ENCODE data around the gene LDLR. TPM values are rescaled to one million over a fixed set of nuclear protein-coding genes. Genes with fewer than 3 reads are reported as not detected.
"Not testable (repeated sequence)": the region's sequence is repeated elsewhere in the genome, so short reads cannot be mapped to it uniquely, and the experiment has no call there.

LDLR gene
- polyA plus RNA-seq, 1 experiment: 49.6 TPM

GRCh38 chr19:11131471-11131870 is 42.2 kb downstream of the LDLR start:
- DNase-seq (ENCODE audit: low read depth, low spot score): no peak
- POLR2A ChIA-PET: no interaction called here
- no peak overlapping the region for H3K4me3 ChIP-seq (ENCODE audit: low read depth, low read length)
- H3K27ac ChIP-seq (ENCODE audit: low read depth, low read length): peak overlapping the region; percentile 39
- TF ChIP-seq CTCF (IDR thresholded peaks at IDR 0.05; ENCODE audit: low read depth, low read length): no peak
- H3K27me3 ChIP-seq (ENCODE audit: control insufficient read depth, insufficient read depth, low read length): no peaks in the 10 kb centered on the region
- CTCF ChIA-PET: interaction anchor here (0.6 kb wide), 1 partner anchor 95 kb away, joined by 4 read pairs; no protein-coding TSS in a partner anchor
- no peaks in the 10 kb centered on the region for H3K9me3 ChIP-seq (ENCODE audit: control insufficient read depth, insufficient read depth, low read length)

DNA sequence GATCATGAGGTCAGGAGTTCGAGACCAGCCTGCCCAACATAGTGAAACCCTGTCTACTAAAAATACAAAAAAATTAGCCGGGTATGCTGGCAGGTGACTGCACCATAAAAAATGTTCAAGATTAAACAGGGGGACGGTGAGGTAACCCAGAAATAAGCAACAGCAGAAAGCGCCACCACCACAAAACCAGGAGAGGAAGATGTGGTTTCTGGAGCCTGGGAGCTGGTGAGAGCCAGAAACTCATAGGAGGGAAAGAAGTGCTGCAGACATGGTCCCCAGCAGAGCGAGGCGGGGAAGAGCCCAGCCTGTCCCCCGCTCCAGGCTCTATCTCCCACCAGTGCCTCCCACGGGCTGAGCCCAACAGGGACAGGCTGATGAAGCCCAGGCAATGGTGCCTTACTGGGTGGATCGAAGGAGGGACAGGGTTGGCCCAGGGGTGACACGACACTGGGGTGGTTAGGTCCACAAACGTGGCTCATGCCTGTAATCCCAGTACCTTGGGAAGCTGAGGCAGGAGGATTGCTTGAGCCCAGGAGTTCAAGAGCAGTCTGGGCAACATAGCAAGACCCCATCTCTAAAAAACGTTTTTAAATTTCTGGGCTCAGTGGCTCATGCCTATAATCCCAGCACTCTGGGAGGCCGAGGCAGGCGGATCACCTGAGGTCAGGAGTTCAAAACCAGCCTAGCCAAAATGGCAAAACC is 47.3 kb downstream of the LDLR start:
- Histone ChIP-seq H3K27ac (ENCODE audit: low read depth, low read length) (no peak overlapping the region), H3K9me3 (ENCODE audit: control insufficient read depth, insufficient read depth, low read length) (no peaks in the 10 kb centered on the region), H3K4me3 (ENCODE audit: low read depth, low read length) (no peak overlapping the region), H3K27me3 (ENCODE audit: control insufficient read depth, insufficient read depth, low read length) (no peaks in the 10 kb centered on the region)
- ChIA-PET POLR2A (no interaction called here), CTCF (interaction anchor here (0.8 to 3.6 kb wide), 5 partner anchors 10 to 70 kb away, joined by 3 to 29 read pairs (median 8); no protein-coding TSS in a partner anchor)
- no peak for TF ChIP-seq CTCF (IDR thresholded peaks at IDR 0.05; ENCODE audit: low read depth, low read length)
- no peak for DNase-seq (ENCODE audit: low read depth, low spot score)

- Histone ChIP-seq H3K27me3 (ENCODE audit: control insufficient read depth, insufficient read depth, low read length) (no peaks in the 10 kb centered on the region), H3K27ac (ENCODE audit: low read depth, low read length) (peak overlapping the region; percentile 61), H3K4me3 (ENCODE audit: low read depth, low read length) (peak overlapping the region; percentile 31; the same call in 1 of the 2 replicates), H3K9me3 (ENCODE audit: control insufficient read depth, insufficient read depth, low read length) (no peaks in the 10 kb centered on the region)
- ChIA-PET CTCF (interaction anchor here (0.6 to 3.6 kb wide), 7 partner anchors 12 to 69 kb away, joined by 3 to 29 read pairs (median 6); no protein-coding TSS in a partner anchor), POLR2A (interaction anchor here (0.5 to 1.4 kb wide), 4 partner anchors 20 to 60 kb away, joined by 3 to 5 read pairs (median 4); partner anchors contain the start of gene KANK2)
- TF ChIP-seq CTCF (IDR thresholded peaks at IDR 0.05; ENCODE audit: low read depth, low read length): peak; percentile 83
- peak; percentile 69 for DNase-seq (ENCODE audit: low read depth, low spot score)
These were observed 48.5 kb downstream of the LDLR start for GRCh38 chr19:11137542-11138384.

- TF ChIP-seq CTCF (IDR thresholded peaks at IDR 0.05; ENCODE audit: low read depth, low read length): no peak
- H3K27ac ChIP-seq (ENCODE audit: low read depth, low read length): peak overlapping the region; percentile 93
- peak overlapping the region; percentile 31 for H3K4me3 ChIP-seq (ENCODE audit: low read depth, low read length)
- CTCF ChIA-PET: interaction anchor here (0.6 to 3.6 kb wide), 8 partner anchors 9 to 105 kb away, joined by 3 to 29 read pairs (median 6); no protein-coding TSS in a partner anchor
- no peak for DNase-seq (ENCODE audit: low read depth, low spot score)
- no peaks in the 10 kb centered on the region; the same call in 1 of the 2 replicates for H3K9me3 ChIP-seq (ENCODE audit: control insufficient read depth, insufficient read depth, low read length)
- POLR2A ChIA-PET: interaction anchor here (0.5 to 1.4 kb wide), 8 partner anchors 19 to 101 kb away, joined by 3 to 5 read pairs (median 4); partner anchors contain the start of gene KANK2
- no peaks in the 10 kb centered on the region for H3K27me3 ChIP-seq (ENCODE audit: control insufficient read depth, insufficient read depth, low read length)
These were observed 49.5 kb downstream of the LDLR start for GRCh38 chr19:11138601-11139300.

GRCh38 chr19:11140023-11140538 is 50.8 kb downstream of the LDLR start:
- ChIA-PET POLR2A (interaction anchor here (1.2 kb wide), 1 partner anchor 50 kb away, joined by 3 read pairs; no protein-coding TSS in a partner anchor), CTCF (interaction anchor here (1.3 to 2.0 kb wide), 2 partner anchors 10 to 14 kb away, joined by 5 to 16 read pairs; no protein-coding TSS in a partner anchor)
- not testable (repeated sequence) for H3K4me3 ChIP-seq (ENCODE audit: low read depth, low read length); DNase-seq (ENCODE audit: low read depth, low spot score); H3K27ac ChIP-seq (ENCODE audit: low read depth, low read length); H3K9me3 ChIP-seq (ENCODE audit: control insufficient read depth, insufficient read depth, low read length); H3K27me3 ChIP-seq (ENCODE audit: control insufficient read depth, insufficient read depth, low read length)
